Neural cell (in vitro differentiated cells): ENCODE measurements around the gene NRP1. TPM values are rescaled to one million over a fixed set of nuclear protein-coding genes. Genes with fewer than 3 reads are reported as not detected.

Source experiments
- H2AFZ ChIP-seq: fragments of 200-600, 300-800 bp; sonication (generic), shearing (Covaris generic); 2 replicates; pipeline ENCODE4 v1.6.0; 2014; ENCODE audit warnings: low read depth, mild to moderate bottlenecking, antibody characterized with exemption, low read length, moderate library complexity
- H3F3A ChIP-seq: fragments of 200-600 bp; shearing (Covaris generic); 2 replicates; pipeline ENCODE4 v1.6.1; 2016; ENCODE audit warnings: mild to moderate bottlenecking, moderate library complexity, mixed read lengths, antibody characterized with exemption, low read length; ENCODE audit not compliant: insufficient read depth, poor library complexity, severe bottlenecking
- H3K27ac ChIP-seq: fragments of 200-600, 300-800 bp; sonication (generic), shearing (Covaris generic); 2 replicates; pipeline ENCODE4 v1.5.1; 2014; ENCODE audit warnings: mild to moderate bottlenecking, low read length, moderate library complexity
- H3K27me3 ChIP-seq: fragments of 300-800, 200-600 bp; sonication (generic), shearing (Covaris generic); 2 replicates; pipeline ENCODE4 v1.6.0; 2014; ENCODE audit warnings: mild to moderate bottlenecking, low read depth, low read length, moderate library complexity; ENCODE audit not compliant: insufficient read depth
- H3K36me3 ChIP-seq: fragments of 300-800, 200-600 bp; sonication (generic), shearing (Covaris generic); 2 replicates; pipeline ENCODE4 v1.5.1; 2014; ENCODE audit warnings: mild to moderate bottlenecking, antibody characterized with exemption, low read length, moderate library complexity; ENCODE audit not compliant: insufficient read depth
- H3K4me2 ChIP-seq: fragments of 300-800, 200-600 bp; sonication (generic), shearing (Covaris generic); 2 replicates; pipeline ENCODE4 v1.6.0; 2014; ENCODE audit warnings: mild to moderate bottlenecking, low read length
- H3K4me3 ChIP-seq: fragments of 300-800, 200-600 bp; sonication (generic), shearing (Covaris generic); 2 replicates; pipeline ENCODE4 v1.5.1; 2014; ENCODE audit warnings: mild to moderate bottlenecking, low read length, moderate library complexity
- H3K79me2 ChIP-seq: fragments of 200-600 bp; shearing (Covaris generic); replicated peaks from 2 replicates; pipeline ENCODE4 v1.6.0; 2014; ENCODE audit warnings: mild to moderate bottlenecking, low read length, moderate library complexity; ENCODE audit not compliant: insufficient read depth
- H3K9ac ChIP-seq: fragments of 300-800, 200-600 bp; sonication (generic), shearing (Covaris generic); 2 replicates; pipeline ENCODE4 v1.6.1; 2016; ENCODE audit warnings: mild to moderate bottlenecking, low read length, mixed read lengths
- H3K9me2 ChIP-seq: fragments of 200-600 bp; shearing (Covaris generic); 2 replicates; pipeline ENCODE4 v1.6.1; 2016; ENCODE audit warnings: mild to moderate bottlenecking, low read length, mixed read lengths; ENCODE audit not compliant: insufficient read depth
- H3K9me3 ChIP-seq: fragments of 200-600, 300-800 bp; sonication (generic), shearing (Covaris generic); 2 replicates; pipeline ENCODE4 v1.6.1; 2016; ENCODE audit warnings: mild to moderate bottlenecking, mixed run types, low read length, moderate library complexity, mixed read lengths
- H4K20me1 ChIP-seq: fragments of 200-600 bp; shearing (Covaris generic); 2 replicates; pipeline ENCODE4 v1.6.1; 2016; ENCODE audit warnings: mild to moderate bottlenecking, mixed run types; ENCODE audit not compliant: insufficient read depth
- EP300 ChIP-seq: fragments of 450-650 bp; conservative IDR thresholded peaks from 2 replicates; pipeline ENCODE4 v1.6.1; 2014; ENCODE audit warnings: antibody characterized with exemption, mild to moderate bottlenecking, moderate library complexity; ENCODE audit not compliant: poor library complexity, severe bottlenecking
- EZH2 ChIP-seq: fragments of 200-600, 300-800 bp; shearing (Covaris generic), sonication (generic); IDR thresholded peaks from 2 replicates; pipeline ENCODE4 v1.6.1; 2014; ENCODE audit warnings: antibody characterized with exemption, low read length, borderline replicate concordance, mild to moderate bottlenecking; ENCODE audit not compliant: insufficient read depth, poor library complexity, severe bottlenecking
- MXI1 ChIP-seq: fragments of 450-650 bp; conservative IDR thresholded peaks from 2 replicates; pipeline ENCODE4 v1.6.1; 2014; ENCODE audit warnings: antibody characterized with exemption, mild to moderate bottlenecking; ENCODE audit not compliant: poor library complexity, severe bottlenecking
- POLR2AphosphoS5 ChIP-seq: IDR thresholded peaks from 2 replicates; pipeline ENCODE4 v1.6.1; 2012
- RAD21 ChIP-seq: fragments of 450-650 bp; conservative IDR thresholded peaks from 2 replicates; pipeline ENCODE4 v1.6.1; 2014; ENCODE audit warnings: antibody characterized with exemption, mild to moderate bottlenecking, moderate library complexity
- SMC3 ChIP-seq: fragments of 450-650 bp; conservative IDR thresholded peaks from 2 replicates; pipeline ENCODE4 v1.6.1; 2014; ENCODE audit warnings: antibody characterized with exemption, mild to moderate bottlenecking, moderate library complexity; ENCODE audit not compliant: poor library complexity
- TAF1 ChIP-seq: IDR thresholded peaks from 2 replicates; pipeline ENCODE4 v1.6.1; 2012; ENCODE audit warnings: low read depth
- polyA plus RNA-seq: library from polyadenylated mRNA; depleted of rRNA; stranded (reverse); fragments of >200 nt; gene quantifications from 2 replicates; pipeline ENCODE4 v1.2.3, GENCODE V29; 2014
- TF ChIP-seq, protein P1 (sequence below): IDR thresholded peaks from 2 replicates; pipeline ENCODE4 v1.6.1; 2012; ENCODE audit warnings: borderline replicate concordance
- TF ChIP-seq, protein P2 (sequence below): fragments of 450-650 bp; IDR thresholded peaks from 2 replicates; pipeline ENCODE4 v1.5.1; 2014; ENCODE audit warnings: antibody characterized with exemption, mild to moderate bottlenecking, moderate library complexity; ENCODE audit not compliant: poor library complexity, severe bottlenecking

Gene NRP1
- polyA plus RNA-seq, 1 donor from 2014 or later, result 23.2 TPM

DNA sequence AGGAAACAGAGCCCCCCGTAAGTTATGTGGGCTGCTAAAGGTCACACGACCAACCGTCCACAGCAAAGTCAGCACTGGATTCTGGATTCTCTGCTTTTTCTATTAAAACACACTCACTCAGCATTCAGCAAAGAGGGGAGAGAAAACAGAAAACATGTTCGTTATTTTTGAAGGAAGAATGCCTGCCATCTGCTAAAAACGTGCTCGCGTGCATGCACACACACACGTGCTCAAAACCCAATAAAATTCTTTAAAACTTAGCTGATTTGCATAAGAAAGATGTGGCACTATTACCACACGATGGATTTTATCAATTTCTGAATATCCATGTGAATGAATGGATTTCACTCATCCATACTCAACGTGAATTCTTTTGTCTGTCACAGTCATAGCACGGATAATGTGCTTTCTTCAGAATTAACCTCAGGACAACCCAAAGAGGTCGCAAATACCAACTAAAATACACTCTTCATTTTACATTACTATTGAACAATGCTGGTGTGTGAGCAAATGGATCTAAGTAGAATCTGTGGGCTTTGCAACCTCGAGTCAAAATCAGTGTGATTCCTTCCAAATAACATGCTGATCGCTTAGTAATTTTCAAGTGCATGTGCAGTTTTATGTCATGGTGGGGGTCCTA, 40.8 kb downstream of the NRP1 start:
- H3K9ac ChIP-seq, result no peak overlapping the region
- H3K9me3 ChIP-seq, result no peaks in the 10 kb centered on the region
- no peaks in the 10 kb centered on the region for H3K79me2 ChIP-seq
- TF ChIP-seq MXI1, result no peak
- no peak overlapping the region for H3K27ac ChIP-seq
- H3K9me2 ChIP-seq, result no peaks in the 10 kb centered on the region
- no peak overlapping the region for H3K4me2 ChIP-seq
- H3F3A ChIP-seq, result no peaks in the 10 kb centered on the region
- H3K27me3 ChIP-seq, result no peaks in the 10 kb centered on the region
- H4K20me1 ChIP-seq, result no peaks in the 10 kb centered on the region
- H2AFZ ChIP-seq, result no peak overlapping the region
- no peaks in the 10 kb centered on the region for H3K36me3 ChIP-seq
- no peak overlapping the region for H3K4me3 ChIP-seq

DNA sequence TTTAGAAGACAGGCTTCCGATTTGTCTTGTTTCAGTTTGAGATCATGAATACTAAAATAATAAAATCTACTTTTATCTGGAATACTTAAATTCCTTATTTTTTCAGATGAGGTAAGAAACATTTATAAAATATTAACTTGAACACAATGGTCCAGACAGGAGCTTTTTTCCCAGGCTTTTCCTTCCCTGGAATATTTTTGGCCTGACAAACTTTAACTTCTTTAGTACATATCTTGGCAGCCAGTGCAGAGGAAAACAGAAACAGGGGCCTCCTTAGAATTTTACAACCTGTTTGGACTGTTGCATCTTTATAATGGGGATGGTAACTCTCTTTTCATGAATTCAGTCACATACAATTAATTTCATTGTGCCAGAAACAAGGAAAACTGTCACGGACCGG, 41.4 kb downstream of the NRP1 start:
- H3K36me3 ChIP-seq, result no peaks in the 10 kb centered on the region
- no peak overlapping the region for H3K27ac ChIP-seq
- H3K4me2 ChIP-seq, result no peak overlapping the region
- no peaks in the 10 kb centered on the region for H4K20me1 ChIP-seq
- TF ChIP-seq, protein P1, sequence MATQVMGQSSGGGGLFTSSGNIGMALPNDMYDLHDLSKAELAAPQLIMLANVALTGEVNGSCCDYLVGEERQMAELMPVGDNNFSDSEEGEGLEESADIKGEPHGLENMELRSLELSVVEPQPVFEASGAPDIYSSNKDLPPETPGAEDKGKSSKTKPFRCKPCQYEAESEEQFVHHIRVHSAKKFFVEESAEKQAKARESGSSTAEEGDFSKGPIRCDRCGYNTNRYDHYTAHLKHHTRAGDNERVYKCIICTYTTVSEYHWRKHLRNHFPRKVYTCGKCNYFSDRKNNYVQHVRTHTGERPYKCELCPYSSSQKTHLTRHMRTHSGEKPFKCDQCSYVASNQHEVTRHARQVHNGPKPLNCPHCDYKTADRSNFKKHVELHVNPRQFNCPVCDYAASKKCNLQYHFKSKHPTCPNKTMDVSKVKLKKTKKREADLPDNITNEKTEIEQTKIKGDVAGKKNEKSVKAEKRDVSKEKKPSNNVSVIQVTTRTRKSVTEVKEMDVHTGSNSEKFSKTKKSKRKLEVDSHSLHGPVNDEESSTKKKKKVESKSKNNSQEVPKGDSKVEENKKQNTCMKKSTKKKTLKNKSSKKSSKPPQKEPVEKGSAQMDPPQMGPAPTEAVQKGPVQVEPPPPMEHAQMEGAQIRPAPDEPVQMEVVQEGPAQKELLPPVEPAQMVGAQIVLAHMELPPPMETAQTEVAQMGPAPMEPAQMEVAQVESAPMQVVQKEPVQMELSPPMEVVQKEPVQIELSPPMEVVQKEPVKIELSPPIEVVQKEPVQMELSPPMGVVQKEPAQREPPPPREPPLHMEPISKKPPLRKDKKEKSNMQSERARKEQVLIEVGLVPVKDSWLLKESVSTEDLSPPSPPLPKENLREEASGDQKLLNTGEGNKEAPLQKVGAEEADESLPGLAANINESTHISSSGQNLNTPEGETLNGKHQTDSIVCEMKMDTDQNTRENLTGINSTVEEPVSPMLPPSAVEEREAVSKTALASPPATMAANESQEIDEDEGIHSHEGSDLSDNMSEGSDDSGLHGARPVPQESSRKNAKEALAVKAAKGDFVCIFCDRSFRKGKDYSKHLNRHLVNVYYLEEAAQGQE, result no peak
- TF ChIP-seq EZH2 (no peak), SMC3 (no peak), TAF1 (no peak), POLR2AphosphoS5 (no peak), EP300 (no peak), MXI1 (no peak), RAD21 (no peak)
- TF ChIP-seq, protein P2, sequence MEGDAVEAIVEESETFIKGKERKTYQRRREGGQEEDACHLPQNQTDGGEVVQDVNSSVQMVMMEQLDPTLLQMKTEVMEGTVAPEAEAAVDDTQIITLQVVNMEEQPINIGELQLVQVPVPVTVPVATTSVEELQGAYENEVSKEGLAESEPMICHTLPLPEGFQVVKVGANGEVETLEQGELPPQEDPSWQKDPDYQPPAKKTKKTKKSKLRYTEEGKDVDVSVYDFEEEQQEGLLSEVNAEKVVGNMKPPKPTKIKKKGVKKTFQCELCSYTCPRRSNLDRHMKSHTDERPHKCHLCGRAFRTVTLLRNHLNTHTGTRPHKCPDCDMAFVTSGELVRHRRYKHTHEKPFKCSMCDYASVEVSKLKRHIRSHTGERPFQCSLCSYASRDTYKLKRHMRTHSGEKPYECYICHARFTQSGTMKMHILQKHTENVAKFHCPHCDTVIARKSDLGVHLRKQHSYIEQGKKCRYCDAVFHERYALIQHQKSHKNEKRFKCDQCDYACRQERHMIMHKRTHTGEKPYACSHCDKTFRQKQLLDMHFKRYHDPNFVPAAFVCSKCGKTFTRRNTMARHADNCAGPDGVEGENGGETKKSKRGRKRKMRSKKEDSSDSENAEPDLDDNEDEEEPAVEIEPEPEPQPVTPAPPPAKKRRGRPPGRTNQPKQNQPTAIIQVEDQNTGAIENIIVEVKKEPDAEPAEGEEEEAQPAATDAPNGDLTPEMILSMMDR, result no peak
- no peaks in the 10 kb centered on the region for H3K79me2 ChIP-seq
- H3K9me2 ChIP-seq, result no peaks in the 10 kb centered on the region
- no peaks in the 10 kb centered on the region for H3K27me3 ChIP-seq
- H3K4me3 ChIP-seq, result no peak overlapping the region
- no peaks in the 10 kb centered on the region for H3F3A ChIP-seq
- no peak overlapping the region for H3K9ac ChIP-seq
- H2AFZ ChIP-seq, result no peak overlapping the region
- H3K9me3 ChIP-seq, result no peaks in the 10 kb centered on the region
